ENCODE results near the gene FGR. TPM values are rescaled to one million over a fixed set of nuclear protein-coding genes. Genes with fewer than 3 reads are reported as not detected.
A peak's percentile ranks its signal among the peaks of the same experiment; 100 is the strongest.

FGR gene
- total RNA-seq, 1 donor from 2014 or later = not detected

- peak; percentile 83 for DNase-seq (ENCODE audit: low read depth)
- peak within 1 kb of the TSS; percentile 63 for H3K4me3 ChIP-seq (ENCODE audit: low read depth, low read length)
- peak; percentile 37 for TF ChIP-seq CTCF (conservative IDR thresholded peaks at IDR 0.05; ENCODE audit: low read depth, low read length)
Observed at GRCh38 chr1:27671964-27672749, 37.2 kb upstream of the FGR start, which contains the start of gene IFI6. IFI6 (minus strand) TSS chr1:27672192; CDS start chr1:27669314, 2,878 bp downstream.

GRCh38 chr1:27669876-27670275 is 34.9 kb upstream of the FGR start:
- TF ChIP-seq CTCF (conservative IDR thresholded peaks at IDR 0.05; ENCODE audit: low read depth, low read length) = no peak
- no peak overlapping the region for H3K4me3 ChIP-seq (ENCODE audit: low read depth, low read length)
- DNase-seq (ENCODE audit: low read depth) = no peak

GRCh38 chr1:27668808-27669723 is 34.1 kb upstream of the FGR start:
- peak overlapping the region; percentile 52 for H3K4me3 ChIP-seq (ENCODE audit: low read depth, low read length)
- no peak for DNase-seq (ENCODE audit: low read depth)
- peak; percentile 58 for TF ChIP-seq CTCF (conservative IDR thresholded peaks at IDR 0.05; ENCODE audit: low read depth, low read length)

GRCh38 chr1:27668121-27668807 is 33.3 kb upstream of the FGR start:
- no peak overlapping the region for H3K4me3 ChIP-seq (ENCODE audit: low read depth, low read length)
- no peak for TF ChIP-seq CTCF (conservative IDR thresholded peaks at IDR 0.05; ENCODE audit: low read depth, low read length)
- no peak for DNase-seq (ENCODE audit: low read depth)

- DNase-seq (ENCODE audit: low read depth) = no peak
- no peak for TF ChIP-seq CTCF (conservative IDR thresholded peaks at IDR 0.05; ENCODE audit: low read depth, low read length)
- H3K4me3 ChIP-seq (ENCODE audit: low read depth, low read length) = no peak overlapping the region
Observed at GRCh38 chr1:27666791-27667254, 31.8 kb upstream of the FGR start.

GRCh38 chr1:27666294-27666693 is 31.3 kb upstream of the FGR start:
- no peak for TF ChIP-seq CTCF (conservative IDR thresholded peaks at IDR 0.05; ENCODE audit: low read depth, low read length)

More at GRCh38 chr1:27666294-27666693, 31.3 kb upstream of the FGR start:
- no peak overlapping the region for H3K4me3 ChIP-seq (ENCODE audit: low read depth, low read length)
- no peak for DNase-seq (ENCODE audit: low read depth)
